K562 (cell line): ENCODE data around the gene ZNF691. TPM values are rescaled to one million over a fixed set of nuclear protein-coding genes. Genes with fewer than 3 reads are reported as not detected.

Source experiments
- HEY1 ChIP-seq: fragments of 250-450 bp; sonication (Bioruptor Pico); IDR thresholded peaks from 2 replicates; pipeline ENCODE4 v1.5.0; 2020; ENCODE audit warnings: mild to moderate bottlenecking, moderate library complexity, borderline replicate concordance
- POLR3G ChIP-seq: IDR thresholded peaks from 2 replicates; pipeline ENCODE4 v1.6.1; 2011; ENCODE audit not compliant: insufficient read length, insufficient replicate concordance; ENCODE audit errors: extremely low read depth
- RBM22 ChIP-seq: fragments of 200-400 bp; formaldehyde crosslinking; IDR thresholded peaks from 2 replicates; pipeline ENCODE4 v1.6.1; 2018; ENCODE audit warnings: low read length, low read depth; ENCODE audit not compliant: poor library complexity, severe bottlenecking
- ZKSCAN1 ChIP-seq: fragments of 150-350 bp; IDR thresholded peaks from 2 replicates; pipeline ENCODE4 v1.6.1; 2016; ENCODE audit warnings: low read depth, low read length
- ZKSCAN8 ChIP-seq: fragments of 200-800 bp; sonication (Bioruptor generic); IDR thresholded peaks from 2 replicates; pipeline ENCODE4 v1.6.1; 2016; ENCODE audit warnings: missing genetic modification characterization, missing compliant biosample characterization
- polyA plus RNA-seq, 8 experiments: library from polyadenylated mRNA; depleted of rRNA in 4 of 8; stranded (reverse) in 5 of 8; unstranded in 3 of 8; fragments of >200 nt; fragmentation: Nextera tagmentation in 2 of 8; fragmentation: Illumina TruSeq in 1 of 8; extraction: Ambion mirVana in 2 of 8; extraction: Trizol in 1 of 8; gene quantifications; 2 replicates each; pipeline versions ENCODE4 v1.2.1 to v1.2.3, GENCODE V29; 2011 to 2014; ENCODE audit warnings: inconsistent platforms in 1 of 8, missing spikeins in 1 of 8
- total RNA-seq, 7 experiments: library from RNA; depleted of rRNA in 6 of 7; stranded (reverse); fragments of >200 nt in 6 of 7; fragmentation: Illumina TruSeq in 2 of 7; extraction: Trizol in 2 of 7; gene quantifications; 2 replicates each; pipeline versions ENCODE4 v1.2.1 to v1.2.3, GENCODE V29; 2011 to 2021; ENCODE audit warnings: low replicate concordance in 1 of 7
- TF ChIP-seq, protein P1 (sequence below), 2 experiments: fragments of 450-650 bp in 1 of 2; sonication (generic) in 1 of 2; formaldehyde crosslinking in 1 of 2; IDR thresholded peaks; 2 replicates each; pipeline versions ENCODE4 v1.7.1 to v1.9.0; 2016 to 2022; ENCODE audit warnings: inconsistent platforms in 1 of 2, mild to moderate bottlenecking in 1 of 2, missing genetic modification reagents in 1 of 2

ZNF691 gene
- total and polyA plus RNA-seq, 9 of the 15 experiments (the other 6 are each of a cell fraction or from before 2014, with no cell fraction given): 10.7 to 30.4 (median 14.8) TPM

DNA sequence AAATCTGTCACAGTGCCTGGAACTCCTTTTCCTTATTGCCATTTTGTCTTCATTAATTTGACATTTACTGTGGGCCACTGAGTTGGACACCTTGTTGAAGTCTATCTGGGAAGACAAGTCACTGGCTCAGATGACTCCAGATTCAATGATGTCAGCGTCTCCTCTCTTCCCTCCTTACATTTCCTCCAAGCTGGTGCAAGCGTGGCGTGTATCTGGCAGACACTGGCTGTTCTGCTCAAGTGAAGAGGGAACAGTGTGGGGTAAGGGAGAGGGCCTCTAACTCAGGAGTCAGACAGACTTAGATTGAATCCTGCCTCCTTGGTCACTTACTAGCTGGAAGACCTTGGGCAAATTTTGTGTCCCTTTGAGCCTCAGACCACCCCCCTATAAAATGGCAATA, 8.7 kb upstream of the ZNF691 start (continued):
- TF ChIP-seq, protein P1, sequence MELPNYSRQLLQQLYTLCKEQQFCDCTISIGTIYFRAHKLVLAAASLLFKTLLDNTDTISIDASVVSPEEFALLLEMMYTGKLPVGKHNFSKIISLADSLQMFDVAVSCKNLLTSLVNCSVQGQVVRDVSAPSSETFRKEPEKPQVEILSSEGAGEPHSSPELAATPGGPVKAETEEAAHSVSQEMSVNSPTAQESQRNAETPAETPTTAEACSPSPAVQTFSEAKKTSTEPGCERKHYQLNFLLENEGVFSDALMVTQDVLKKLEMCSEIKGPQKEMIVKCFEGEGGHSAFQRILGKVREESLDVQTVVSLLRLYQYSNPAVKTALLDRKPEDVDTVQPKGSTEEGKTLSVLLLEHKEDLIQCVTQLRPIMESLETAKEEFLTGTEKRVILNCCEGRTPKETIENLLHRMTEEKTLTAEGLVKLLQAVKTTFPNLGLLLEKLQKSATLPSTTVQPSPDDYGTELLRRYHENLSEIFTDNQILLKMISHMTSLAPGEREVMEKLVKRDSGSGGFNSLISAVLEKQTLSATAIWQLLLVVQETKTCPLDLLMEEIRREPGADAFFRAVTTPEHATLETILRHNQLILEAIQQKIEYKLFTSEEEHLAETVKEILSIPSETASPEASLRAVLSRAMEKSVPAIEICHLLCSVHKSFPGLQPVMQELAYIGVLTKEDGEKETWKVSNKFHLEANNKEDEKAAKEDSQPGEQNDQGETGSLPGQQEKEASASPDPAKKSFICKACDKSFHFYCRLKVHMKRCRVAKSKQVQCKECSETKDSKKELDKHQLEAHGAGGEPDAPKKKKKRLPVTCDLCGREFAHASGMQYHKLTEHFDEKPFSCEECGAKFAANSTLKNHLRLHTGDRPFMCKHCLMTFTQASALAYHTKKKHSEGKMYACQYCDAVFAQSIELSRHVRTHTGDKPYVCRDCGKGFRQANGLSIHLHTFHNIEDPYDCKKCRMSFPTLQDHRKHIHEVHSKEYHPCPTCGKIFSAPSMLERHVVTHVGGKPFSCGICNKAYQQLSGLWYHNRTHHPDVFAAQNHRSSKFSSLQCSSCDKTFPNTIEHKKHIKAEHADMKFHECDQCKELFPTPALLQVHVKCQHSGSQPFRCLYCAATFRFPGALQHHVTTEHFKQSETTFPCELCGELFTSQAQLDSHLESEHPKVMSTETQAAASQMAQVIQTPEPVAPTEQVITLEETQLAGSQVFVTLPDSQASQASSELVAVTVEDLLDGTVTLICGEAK (IDR thresholded peaks at IDR 0.05): no peak
- TF ChIP-seq, protein P1 (CRISPR knock-in tag; IDR thresholded peaks at IDR 0.05): no peak
- TF ChIP-seq HEY1 (CRISPR knock-in tag) (no peak), POLR3G (no peak), RBM22 (no peak), ZKSCAN8 (CRISPR knock-in tag) (no peak), ZKSCAN1 (no peak)
